Transverse colon (tissue), 4 donors: ENCODE results near the gene KIF5A. TPM values are rescaled to one million over a fixed set of nuclear protein-coding genes. Genes with fewer than 3 reads are reported as not detected.

Experiments used
- DNase-seq: peaks from one replicate; pipeline ENCODE4 v3.0.0-alpha.2; 2019
- H3K27ac ChIP-seq, 4 donors: fragments of 200-600 bp; sonication (generic); 2 replicates each; pipeline ENCODE4 v1.5.1; 2016 to 2018; ENCODE audit warnings: inconsistent platforms in 4 of 4
- H3K27me3 ChIP-seq: fragments of 200-600 bp; sonication (generic); 2 replicates; pipeline ENCODE4 v1.5.1; 2017; ENCODE audit warnings: inconsistent platforms
- H3K36me3 ChIP-seq, 4 donors: fragments of 200-600 bp; sonication (generic); 2 replicates each; pipeline ENCODE4 v1.5.1; 2017 to 2019; ENCODE audit warnings: inconsistent platforms in 4 of 4
- H3K4me1 ChIP-seq, 4 donors: fragments of 200-600 bp; sonication (generic); 2 replicates each; pipeline ENCODE4 v1.5.1; 2017 to 2020; ENCODE audit warnings: inconsistent platforms in 4 of 4
- H3K4me3 ChIP-seq, 4 donors: fragments of 200-600 bp; sonication (generic); 1 replicate in 1 of 4; 2 replicates in 3 of 4; pipeline versions ENCODE4 v1.5.1 to v1.6.1; 2017 to 2019; ENCODE audit warnings: inconsistent platforms in 4 of 4
- H3K9me3 ChIP-seq, 2 donors: fragments of 200-600 bp; sonication (generic); 2 replicates each; pipeline ENCODE4 v1.5.1; 2017 to 2019; ENCODE audit warnings: inconsistent platforms in 2 of 2
- CTCF ChIP-seq, 5 experiments: fragments of 200-600 bp in 3 of 5; fragments of 450-650 bp in 2 of 5; sonication (generic) in 3 of 5; IDR thresholded peaks; 1 replicate in 2 of 5; 2 replicates in 3 of 5; pipeline ENCODE4 v1.5.1; 2016 to 2017; ENCODE audit warnings: antibody characterized with exemption in 5 of 5, inconsistent platforms in 3 of 5, mild to moderate bottlenecking in 2 of 5, moderate library complexity in 1 of 5
- EP300 ChIP-seq: sonication (generic); formaldehyde crosslinking; IDR thresholded peaks from one replicate; pipeline ENCODE4 v1.6.1; 2017; ENCODE audit warnings: antibody characterized with exemption, low read depth
- POLR2A ChIP-seq: fragments of 450-650 bp; IDR thresholded peaks from one replicate; pipeline ENCODE4 v1.6.1; 2016; ENCODE audit warnings: antibody characterized with exemption, mild to moderate bottlenecking, moderate library complexity
- POLR2AphosphoS5 ChIP-seq, 3 donors: sonication (generic); formaldehyde crosslinking; IDR thresholded peaks; one replicate each; pipeline ENCODE4 v1.6.1; 2016; ENCODE audit warnings: antibody characterized with exemption in 3 of 3
- WGBS, 2 donors: methylation state at CpG; one replicate each; pipeline ENCODE4 v1.1.5; 2018; ENCODE audit warnings: low coverage in 1 of 2; 5-methylcytosine and 5-hydroxymethylcytosine counted together
- in situ Hi-C, 4 donors: fragments of 200-750 bp; cut with MboI; loops; one replicate each; pipeline versions ENCODE4 v1.15.0 to v1.15.1; 2017; ENCODE audit warnings: low sequenced_read_pairs in 3 of 4, low pct_ligation_motif_present in 1 of 4, low pct_unique_long_range_greater_than_20kb in 1 of 4
- intact Hi-C: fragments of 100-400 bp; cut with DNase I; formaldehyde crosslinking; loops from one replicate; pipeline ENCODE4 v1.15.1; 2023; ENCODE audit warnings: low total_unique reads
- total RNA-seq, 4 donors: library from RNA; depleted of rRNA; stranded (reverse); fragments of >200 nt; gene quantifications; one replicate each; pipeline ENCODE4 v1.1.0, GENCODE V29; 2016

KIF5A gene
- total RNA-seq, 4 donors from 2014 or later = 1.3 to 6.2 (median 1.6) TPM

- WGBS, 2 donors = 0 to 8% methylated on average over 1 to 2 of the region's 2 CpGs
- no peaks in the 10 kb centered on the region for H3K9me3 ChIP-seq
- peak overlapping the region; percentile 74 to 91 (median 78) for H3K4me3 ChIP-seq
- H3K27ac ChIP-seq = peak overlapping the region; percentile 81 to 89 (median 85)
- H3K27me3 ChIP-seq = peaks cover 14% of the 10 kb centered on the region
- TF ChIP-seq POLR2A = no peak
- no peak for TF ChIP-seq EP300
- no peak for TF ChIP-seq CTCF (IDR thresholded peaks at IDR 0.05)
- no peak for TF ChIP-seq POLR2AphosphoS5 (IDR thresholded peaks at IDR 0.05)
- DNase-seq = no peak
- in situ Hi-C loops = no loop called here
- H3K36me3 ChIP-seq = no peaks in the 10 kb centered on the region
- intact Hi-C loops = no loop called here
- peaks cover 7 to 20% (median 17%) of the 10 kb centered on the region in 4 donors for H3K4me1 ChIP-seq
Observed at GRCh38 chr12:57590479-57590863, 40.6 kb downstream of the KIF5A start.

GRCh38 chr12:57590864-57591781, 41.3 kb downstream of the KIF5A start, which contains the start of gene PIP4K2C:
Gene PIP4K2C, plus strand, starts transcription at chr12:57591192. Its CDS starts 98 bp downstream, at chr12:57591290.
- peak; percentile 90 for DNase-seq
- peaks cover 8% of the 10 kb centered on the region for H3K27me3 ChIP-seq
- in situ Hi-C loops (no loop called here), intact Hi-C loops (no loop called here)
- peaks cover 7 to 20% (median 17%) of the 10 kb centered on the region in 4 donors for H3K4me1 ChIP-seq
- H3K27ac ChIP-seq = peak within 1 kb of the TSS; percentile 81 to 89 (median 85)
- 2 to 4% methylated on average over 10 to 47 of the region's 69 CpGs for WGBS, 2 donors
- H3K36me3 ChIP-seq = no peaks in the 10 kb centered on the region
- peak; percentile 45 to 86 (median 76) for TF ChIP-seq POLR2AphosphoS5 (IDR thresholded peaks at IDR 0.05)
- peak; percentile 71 for TF ChIP-seq POLR2A
- no peak for TF ChIP-seq EP300
- TF ChIP-seq CTCF (IDR thresholded peaks at IDR 0.05) = peak in 1 of 5 experiments; percentile 6
- H3K4me3 ChIP-seq = peak within 1 kb of the TSS; percentile 74 to 91 (median 78)
- no peaks in the 10 kb centered on the region for H3K9me3 ChIP-seq

GRCh38 chr12:57591782-57592325, 42.0 kb downstream of the KIF5A start:
- H3K27ac ChIP-seq = peak overlapping the region; percentile 81 to 89 (median 85)
- peaks cover 7% of the 10 kb centered on the region for H3K27me3 ChIP-seq
- 46 to 59% methylated on average over 9 to 10 of the region's 10 CpGs for WGBS, 2 donors
- intact Hi-C loops (no loop called here), in situ Hi-C loops (no loop called here)
- no peaks in the 10 kb centered on the region for H3K9me3 ChIP-seq
- H3K4me1 ChIP-seq = peaks cover 7 to 20% (median 17%) of the 10 kb centered on the region in 4 donors
- TF ChIP-seq POLR2A (no peak), EP300 (no peak), CTCF (IDR thresholded peaks at IDR 0.05) (no peak)
- peak overlapping the region; percentile 74 to 91 (median 78) for H3K4me3 ChIP-seq
- DNase-seq = no peak
- H3K36me3 ChIP-seq = peaks cover 0 to 5% (median 0%) of the 10 kb centered on the region in 4 donors

- intact Hi-C loops (no loop called here), in situ Hi-C loops (no loop called here)
- peaks cover 0 to 9% (median 0%) of the 10 kb centered on the region in 4 donors for H3K36me3 ChIP-seq
- no peak overlapping the region for H3K4me3 ChIP-seq
- WGBS, 2 donors = 56 to 69% methylated on average over 1 to 2 of the region's 2 CpGs
- no peaks in the 10 kb centered on the region for H3K9me3 ChIP-seq
- H3K27me3 ChIP-seq = peaks cover 5% of the 10 kb centered on the region
- H3K27ac ChIP-seq = no peak overlapping the region
- no peak for DNase-seq
- peaks cover 7 to 20% (median 17%) of the 10 kb centered on the region in 4 donors for H3K4me1 ChIP-seq
- TF ChIP-seq EP300 = no peak
- TF ChIP-seq POLR2AphosphoS5 (IDR thresholded peaks at IDR 0.05) = no peak
- no peak for TF ChIP-seq POLR2A
- no peak for TF ChIP-seq CTCF (IDR thresholded peaks at IDR 0.05)
Observed at GRCh38 chr12:57592551-57593165, 42.8 kb downstream of the KIF5A start.
